ENCODE measurements around the gene ARHGAP24. TPM values are rescaled to one million over a fixed set of nuclear protein-coding genes. Genes with fewer than 3 reads are reported as not detected.

The ARHGAP24 gene
- total RNA-seq, 1 experiment from 2014 or later, result 65.1 TPM

- Histone ChIP-seq H3K4me2 (ENCODE audit: low read depth, low read length, poor library complexity, severe bottlenecking) (peak overlapping the region; percentile 49), H3K4me1 (ENCODE audit: low read length) (peaks cover 72% of the 10 kb centered on the region), H4K20me1 (ENCODE audit: insufficient read depth, low read depth, low read length) (no peaks in the 10 kb centered on the region), H3K4me3 (ENCODE audit: low read length) (no peak overlapping the region), H3K79me2 (ENCODE audit: low read length) (peaks cover 59% of the 10 kb centered on the region), H3K36me3 (ENCODE audit: insufficient read depth, low read length) (no peaks in the 10 kb centered on the region), H3K9me3 (ENCODE audit: low read length) (no peaks in the 10 kb centered on the region), H3K27me3 (ENCODE audit: low read length) (no peaks in the 10 kb centered on the region), H2AFZ (ENCODE audit: low read length) (no peak overlapping the region), H3K9me2 (replicated peaks; ENCODE audit: insufficient read depth, low read length) (no peaks in the 10 kb centered on the region), H3K27ac (ENCODE audit: low read length) (peak overlapping the region; percentile 79), H3K9ac (ENCODE audit: low read length) (no peak overlapping the region)
- no peak for DNase-seq
Measured at GRCh38 chr4:85570388-85570787, 95.4 kb downstream of the ARHGAP24 start.

- H3K9ac ChIP-seq (ENCODE audit: low read length), result no peak overlapping the region
- peaks cover 65% of the 10 kb centered on the region for H3K4me1 ChIP-seq (ENCODE audit: low read length)
- peak overlapping the region; percentile 79 for H3K27ac ChIP-seq (ENCODE audit: low read length)
- H3K27me3 ChIP-seq (ENCODE audit: low read length), result no peaks in the 10 kb centered on the region
- H2AFZ ChIP-seq (ENCODE audit: low read length), result no peak overlapping the region
- no peaks in the 10 kb centered on the region for H3K9me2 ChIP-seq (replicated peaks; ENCODE audit: insufficient read depth, low read length)
- no peak overlapping the region for H3K4me3 ChIP-seq (ENCODE audit: low read length)
- H3K79me2 ChIP-seq (ENCODE audit: low read length), result peaks cover 53% of the 10 kb centered on the region
- no peaks in the 10 kb centered on the region for H3K9me3 ChIP-seq (ENCODE audit: low read length)
- H3K4me2 ChIP-seq (ENCODE audit: low read depth, low read length, poor library complexity, severe bottlenecking), result peak overlapping the region; percentile 49
- DNase-seq, result no peak
- H4K20me1 ChIP-seq (ENCODE audit: insufficient read depth, low read depth, low read length), result no peaks in the 10 kb centered on the region
- no peaks in the 10 kb centered on the region for H3K36me3 ChIP-seq (ENCODE audit: insufficient read depth, low read length)
Measured at GRCh38 chr4:85571008-85571407, 96.1 kb downstream of the ARHGAP24 start.

GRCh38 chr4:85573270-85573669 is 98.3 kb downstream of the ARHGAP24 start:
- H3K4me2 ChIP-seq (ENCODE audit: low read depth, low read length, poor library complexity, severe bottlenecking), result no peak overlapping the region
- peaks cover 30% of the 10 kb centered on the region for H3K79me2 ChIP-seq (ENCODE audit: low read length)
- H3K27ac ChIP-seq (ENCODE audit: low read length), result peak overlapping the region; percentile 54
- H3K9me3 ChIP-seq (ENCODE audit: low read length), result no peaks in the 10 kb centered on the region
- H3K36me3 ChIP-seq (ENCODE audit: insufficient read depth, low read length), result no peaks in the 10 kb centered on the region
- H2AFZ ChIP-seq (ENCODE audit: low read length), result no peak overlapping the region
- H3K9ac ChIP-seq (ENCODE audit: low read length), result no peak overlapping the region
- H3K4me3 ChIP-seq (ENCODE audit: low read length), result no peak overlapping the region
- no peak for DNase-seq
- H3K27me3 ChIP-seq (ENCODE audit: low read length), result no peaks in the 10 kb centered on the region
- no peaks in the 10 kb centered on the region for H4K20me1 ChIP-seq (ENCODE audit: insufficient read depth, low read depth, low read length)
- no peaks in the 10 kb centered on the region for H3K9me2 ChIP-seq (replicated peaks; ENCODE audit: insufficient read depth, low read length)
- H3K4me1 ChIP-seq (ENCODE audit: low read length), result peaks cover 44% of the 10 kb centered on the region

- Histone ChIP-seq H3K9me3 (ENCODE audit: low read length) (peaks cover 2% of the 10 kb centered on the region; the same call in 1 of the 2 replicates), H3K9ac (ENCODE audit: low read length) (no peak overlapping the region), H3K9me2 (replicated peaks; ENCODE audit: insufficient read depth, low read length) (no peaks in the 10 kb centered on the region), H2AFZ (ENCODE audit: low read length) (no peak overlapping the region), H3K27ac (ENCODE audit: low read length) (no peak overlapping the region), H3K27me3 (ENCODE audit: low read length) (no peaks in the 10 kb centered on the region), H3K4me2 (ENCODE audit: low read depth, low read length, poor library complexity, severe bottlenecking) (no peak overlapping the region), H3K79me2 (ENCODE audit: low read length) (peaks cover 22% of the 10 kb centered on the region), H3K36me3 (ENCODE audit: insufficient read depth, low read length) (peaks cover 5% of the 10 kb centered on the region; the same call in 1 of the 2 replicates), H3K4me1 (ENCODE audit: low read length) (peaks cover 4% of the 10 kb centered on the region), H4K20me1 (ENCODE audit: insufficient read depth, low read depth, low read length) (no peaks in the 10 kb centered on the region), H3K4me3 (ENCODE audit: low read length) (no peak overlapping the region)
- no peak for DNase-seq
Measured at GRCh38 chr4:85577307-85577706, 102.4 kb downstream of the ARHGAP24 start.

- no peak overlapping the region for H3K4me3 ChIP-seq (ENCODE audit: low read length)
- no peak overlapping the region for H3K9ac ChIP-seq (ENCODE audit: low read length)
- H2AFZ ChIP-seq (ENCODE audit: low read length), result no peak overlapping the region
- H3K4me1 ChIP-seq (ENCODE audit: low read length), result no peaks in the 10 kb centered on the region
- H3K9me3 ChIP-seq (ENCODE audit: low read length), result peaks cover 3% of the 10 kb centered on the region; the same call in 1 of the 2 replicates
- H3K4me2 ChIP-seq (ENCODE audit: low read depth, low read length, poor library complexity, severe bottlenecking), result no peak overlapping the region
- DNase-seq, result no peak
- H3K9me2 ChIP-seq (replicated peaks; ENCODE audit: insufficient read depth, low read length), result no peaks in the 10 kb centered on the region
- no peaks in the 10 kb centered on the region for H3K27me3 ChIP-seq (ENCODE audit: low read length)
- peaks cover 5% of the 10 kb centered on the region; the same call in 1 of the 2 replicates for H3K36me3 ChIP-seq (ENCODE audit: insufficient read depth, low read length)
- H3K27ac ChIP-seq (ENCODE audit: low read length), result no peak overlapping the region
- no peaks in the 10 kb centered on the region for H4K20me1 ChIP-seq (ENCODE audit: insufficient read depth, low read depth, low read length)
- peaks cover 20% of the 10 kb centered on the region for H3K79me2 ChIP-seq (ENCODE audit: low read length)
Measured at GRCh38 chr4:85579942-85580341, 105.0 kb downstream of the ARHGAP24 start.

GRCh38 chr4:85580489-85580888 is 105.5 kb downstream of the ARHGAP24 start:
- no peaks in the 10 kb centered on the region for H4K20me1 ChIP-seq (ENCODE audit: insufficient read depth, low read depth, low read length)
- no peaks in the 10 kb centered on the region for H3K4me1 ChIP-seq (ENCODE audit: low read length)
- H3K36me3 ChIP-seq (ENCODE audit: insufficient read depth, low read length), result peaks cover 5% of the 10 kb centered on the region; the same call in 1 of the 2 replicates
- no peaks in the 10 kb centered on the region for H3K27me3 ChIP-seq (ENCODE audit: low read length)
- no peak overlapping the region for H2AFZ ChIP-seq (ENCODE audit: low read length)
- DNase-seq, result no peak
- H3K9ac ChIP-seq (ENCODE audit: low read length), result no peak overlapping the region
- no peak overlapping the region for H3K4me3 ChIP-seq (ENCODE audit: low read length)
- H3K79me2 ChIP-seq (ENCODE audit: low read length), result peaks cover 20% of the 10 kb centered on the region
- H3K9me2 ChIP-seq (replicated peaks; ENCODE audit: insufficient read depth, low read length), result no peaks in the 10 kb centered on the region
- peaks cover 3% of the 10 kb centered on the region; the same call in 1 of the 2 replicates for H3K9me3 ChIP-seq (ENCODE audit: low read length)
- no peak overlapping the region for H3K4me2 ChIP-seq (ENCODE audit: low read depth, low read length, poor library complexity, severe bottlenecking)
- H3K27ac ChIP-seq (ENCODE audit: low read length), result no peak overlapping the region

GRCh38 chr4:85587952-85588351 is 113.0 kb downstream of the ARHGAP24 start:
- Histone ChIP-seq H3K36me3 (ENCODE audit: insufficient read depth, low read length) (no peaks in the 10 kb centered on the region), H3K27ac (ENCODE audit: low read length) (peak overlapping the region; percentile 21; the same call in 1 of the 2 replicates)

GRCh38 chr4:85591406-85592098 is 116.6 kb downstream of the ARHGAP24 start:
- H3K27ac ChIP-seq (ENCODE audit: low read length), result no peak overlapping the region
- H3K4me2 ChIP-seq (ENCODE audit: low read depth, low read length, poor library complexity, severe bottlenecking), result no peak overlapping the region
- H3K9me2 ChIP-seq (replicated peaks; ENCODE audit: insufficient read depth, low read length), result no peaks in the 10 kb centered on the region
- H3K79me2 ChIP-seq (ENCODE audit: low read length), result peaks cover 49% of the 10 kb centered on the region
- H3K9me3 ChIP-seq (ENCODE audit: low read length), result no peaks in the 10 kb centered on the region
- H3K36me3 ChIP-seq (ENCODE audit: insufficient read depth, low read length), result no peaks in the 10 kb centered on the region
- no peak for DNase-seq
- no peaks in the 10 kb centered on the region for H4K20me1 ChIP-seq (ENCODE audit: insufficient read depth, low read depth, low read length)
- no peak overlapping the region for H3K4me3 ChIP-seq (ENCODE audit: low read length)
- H3K27me3 ChIP-seq (ENCODE audit: low read length), result no peaks in the 10 kb centered on the region
- no peak overlapping the region for H3K9ac ChIP-seq (ENCODE audit: low read length)
- no peak overlapping the region for H2AFZ ChIP-seq (ENCODE audit: low read length)
- H3K4me1 ChIP-seq (ENCODE audit: low read length), result peaks cover 18% of the 10 kb centered on the region; the same call in 1 of the 2 replicates

More at GRCh38 chr4:85587952-85588351, 113.0 kb downstream of the ARHGAP24 start:
- peaks cover 9% of the 10 kb centered on the region; the same call in 1 of the 2 replicates for H3K4me1 ChIP-seq (ENCODE audit: low read length)
- H4K20me1 ChIP-seq (ENCODE audit: insufficient read depth, low read depth, low read length), result no peaks in the 10 kb centered on the region
- no peaks in the 10 kb centered on the region for H3K9me2 ChIP-seq (replicated peaks; ENCODE audit: insufficient read depth, low read length)
- peaks cover 20% of the 10 kb centered on the region for H3K79me2 ChIP-seq (ENCODE audit: low read length)
- H3K9ac ChIP-seq (ENCODE audit: low read length), result no peak overlapping the region
- no peak overlapping the region for H2AFZ ChIP-seq (ENCODE audit: low read length)
- no peak overlapping the region for H3K4me3 ChIP-seq (ENCODE audit: low read length)
- no peak for DNase-seq
- H3K4me2 ChIP-seq (ENCODE audit: low read depth, low read length, poor library complexity, severe bottlenecking), result no peak overlapping the region
- H3K27me3 ChIP-seq (ENCODE audit: low read length), result no peaks in the 10 kb centered on the region
- H3K9me3 ChIP-seq (ENCODE audit: low read length), result no peaks in the 10 kb centered on the region

Measured in Karpas-422 (cell line).